Measurements from ENCODE around the gene STXBP6.

The STXBP6 gene

GRCh38 chr14:24935796-24936195 lies 114.2 kb downstream of the STXBP6 start:
- Histone ChIP-seq H3K9me2 (replicated peaks; ENCODE audit: insufficient read depth, low read length) (no peaks in the 10 kb centered on the region), H3K27me3 (ENCODE audit: low read length) (no peaks in the 10 kb centered on the region), H3K4me3 (ENCODE audit: insufficient read depth, low read length, poor library complexity, severe bottlenecking) (no peak overlapping the region), H3K79me2 (ENCODE audit: insufficient read depth, low read length) (no peaks in the 10 kb centered on the region), H3K4me2 (ENCODE audit: low read depth, low read length, poor library complexity, severe bottlenecking) (no peak overlapping the region), H3F3A (ENCODE audit: insufficient read depth) (no peaks in the 10 kb centered on the region), H3K36me3 (ENCODE audit: low read length) (no peaks in the 10 kb centered on the region), H2AFZ (ENCODE audit: low read depth, low read length, severe bottlenecking) (no peak overlapping the region), H4K20me1 (ENCODE audit: low read depth, low read length) (no peaks in the 10 kb centered on the region), H3K27ac (ENCODE audit: low read depth, low read length) (no peak overlapping the region), H3K9me3 (ENCODE audit: insufficient read depth, low read length) (no peaks in the 10 kb centered on the region), H3K9ac (ENCODE audit: low read length) (no peak overlapping the region)
- TF ChIP-seq CTCF (IDR thresholded peaks at IDR 0.05; ENCODE audit: insufficient read depth, low read length, poor library complexity, severe bottlenecking) (no peak), EZH2phosphoT487 (conservative IDR thresholded peaks at IDR 0.05; ENCODE audit: low read length) (no peak)

DNA sequence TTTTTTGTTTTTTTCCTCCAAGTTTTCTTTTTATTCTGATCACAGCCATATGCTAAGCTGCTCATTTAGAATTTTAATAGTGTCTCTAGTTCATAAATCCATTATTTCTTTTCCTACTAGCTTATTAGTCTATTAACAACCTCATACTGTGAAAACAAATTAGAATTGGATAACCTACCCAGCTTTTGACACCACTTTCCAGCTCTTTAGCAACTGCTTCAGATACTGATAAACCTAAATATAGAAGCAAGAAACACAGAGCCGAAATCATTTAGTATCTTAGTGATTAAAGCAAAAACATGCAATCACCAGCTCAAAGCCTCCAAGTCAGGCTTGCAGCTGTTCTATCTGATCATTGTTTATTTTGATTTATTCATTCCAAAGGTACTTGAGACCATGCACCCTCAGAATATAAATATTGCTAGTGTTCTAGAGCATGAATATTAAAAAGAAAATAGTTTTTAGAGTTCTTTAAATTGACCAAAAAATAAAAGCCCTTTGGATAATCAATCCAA lies 121.5 kb downstream of the STXBP6 start:
- H3K9me2 ChIP-seq (replicated peaks; ENCODE audit: insufficient read depth, low read length), result no peaks in the 10 kb centered on the region
- no peak overlapping the region for H3K4me3 ChIP-seq (ENCODE audit: insufficient read depth, low read length, poor library complexity, severe bottlenecking)
- no peak overlapping the region for H3K9ac ChIP-seq (ENCODE audit: low read length)
- H2AFZ ChIP-seq (ENCODE audit: low read depth, low read length, severe bottlenecking), result no peak overlapping the region
- H3K79me2 ChIP-seq (ENCODE audit: insufficient read depth, low read length), result no peaks in the 10 kb centered on the region
- no peaks in the 10 kb centered on the region for H3F3A ChIP-seq (ENCODE audit: insufficient read depth)
- H4K20me1 ChIP-seq (ENCODE audit: low read depth, low read length), result no peaks in the 10 kb centered on the region
- no peak overlapping the region for H3K4me2 ChIP-seq (ENCODE audit: low read depth, low read length, poor library complexity, severe bottlenecking)
- H3K27me3 ChIP-seq (ENCODE audit: low read length), result no peaks in the 10 kb centered on the region
- no peaks in the 10 kb centered on the region for H3K9me3 ChIP-seq (ENCODE audit: insufficient read depth, low read length)
- TF ChIP-seq EZH2phosphoT487 (conservative IDR thresholded peaks at IDR 0.05; ENCODE audit: low read length) (no peak), CTCF (IDR thresholded peaks at IDR 0.05; ENCODE audit: insufficient read depth, low read length, poor library complexity, severe bottlenecking) (no peak)
- H3K36me3 ChIP-seq (ENCODE audit: low read length), result no peaks in the 10 kb centered on the region
- H3K27ac ChIP-seq (ENCODE audit: low read depth, low read length), result no peak overlapping the region

GRCh38 chr14:24927809-24928208 lies 122.1 kb downstream of the STXBP6 start:
- Histone ChIP-seq H3K79me2 (ENCODE audit: insufficient read depth, low read length) (no peaks in the 10 kb centered on the region), H3K9ac (ENCODE audit: low read length) (no peak overlapping the region), H3K9me2 (replicated peaks; ENCODE audit: insufficient read depth, low read length) (no peaks in the 10 kb centered on the region), H3K27ac (ENCODE audit: low read depth, low read length) (no peak overlapping the region), H4K20me1 (ENCODE audit: low read depth, low read length) (no peaks in the 10 kb centered on the region), H3K27me3 (ENCODE audit: low read length) (no peaks in the 10 kb centered on the region), H3K36me3 (ENCODE audit: low read length) (no peaks in the 10 kb centered on the region), H3K9me3 (ENCODE audit: insufficient read depth, low read length) (no peaks in the 10 kb centered on the region), H3K4me3 (ENCODE audit: insufficient read depth, low read length, poor library complexity, severe bottlenecking) (no peak overlapping the region), H3F3A (ENCODE audit: insufficient read depth) (no peaks in the 10 kb centered on the region), H2AFZ (ENCODE audit: low read depth, low read length, severe bottlenecking) (no peak overlapping the region), H3K4me2 (ENCODE audit: low read depth, low read length, poor library complexity, severe bottlenecking) (no peak overlapping the region)
- TF ChIP-seq EZH2phosphoT487 (conservative IDR thresholded peaks at IDR 0.05; ENCODE audit: low read length), result no peak
- no peak for TF ChIP-seq CTCF (IDR thresholded peaks at IDR 0.05; ENCODE audit: insufficient read depth, low read length, poor library complexity, severe bottlenecking)

Data from SU-DHL-6 (cell line).